K562 (cell line): ENCODE measurements around the gene TMEM273. TPM values are rescaled to one million over a fixed set of nuclear protein-coding genes. Genes with fewer than 3 reads are reported as not detected.

Experiments
- EHMT2 ChIP-seq: fragments of 450-650 bp; IDR thresholded peaks from 2 replicates; pipeline ENCODE4 v1.6.1; 2018; ENCODE audit warnings: antibody characterized with exemption
- ELF2 ChIP-seq: fragments of 250-450 bp; sonication (Bioruptor Pico); IDR thresholded peaks from 2 replicates; pipeline ENCODE4 v1.5.0; 2021; ENCODE audit warnings: mild to moderate bottlenecking
- HDAC1 ChIP-seq, 2 experiments: fragments of 450-650 bp; IDR thresholded peaks; 2 replicates each; pipeline ENCODE4 v1.6.1; 2016 to 2017; ENCODE audit warnings: inconsistent platforms in 1 of 2, mild to moderate bottlenecking in 1 of 2, moderate library complexity in 1 of 2
- HNRNPUL1 ChIP-seq: fragments of 200-400 bp; formaldehyde crosslinking; IDR thresholded peaks from 2 replicates; pipeline ENCODE4 v1.6.1; 2017; ENCODE audit warnings: low read length
- KDM5B ChIP-seq: fragments of 200-600 bp; sonication (generic); IDR thresholded peaks from 2 replicates; pipeline ENCODE4 v1.6.1; 2012; ENCODE audit warnings: low read depth, mild to moderate bottlenecking, moderate library complexity, low read length, control low read depth, inconsistent platforms; ENCODE audit not compliant: insufficient replicate concordance
- MAZ ChIP-seq, 2 experiments: fragments of 450-650 bp in 1 of 2; sonication (generic) in 1 of 2; formaldehyde crosslinking; IDR thresholded peaks in 1 of 2; conservative IDR thresholded peaks in 1 of 2; 2 replicates each; pipeline versions ENCODE4 v1.4.0 to v1.5.0; 2020; ENCODE audit warnings: mild to moderate bottlenecking in 1 of 2, missing genetic modification reagents in 1 of 2
- MECOM ChIP-seq: fragments of 250-450 bp; sonication (Bioruptor Pico); IDR thresholded peaks from 2 replicates; pipeline ENCODE4 v1.8.0; 2022; ENCODE audit warnings: inconsistent platforms
- POLR3A ChIP-seq: IDR thresholded peaks from 2 replicates; pipeline ENCODE4 v1.6.1; 2011; ENCODE audit warnings: borderline replicate concordance, mild to moderate bottlenecking, moderate library complexity; ENCODE audit not compliant: insufficient read length, insufficient read depth; ENCODE audit errors: extremely low read depth
- RBM15 ChIP-seq: fragments of 200-400 bp; formaldehyde crosslinking; IDR thresholded peaks from 2 replicates; pipeline ENCODE4 v1.6.1; 2018; ENCODE audit warnings: mild to moderate bottlenecking, low read length, moderate library complexity; ENCODE audit not compliant: insufficient read depth
- SREBF1 ChIP-seq: fragments of 150-350 bp; IDR thresholded peaks from 2 replicates; pipeline ENCODE4 v1.6.1; 2014; ENCODE audit warnings: antibody characterized with exemption, low read depth, low read length, borderline replicate concordance
- TOE1 ChIP-seq, 2 experiments: fragments of 450-650 bp in 1 of 2; sonication (generic) in 1 of 2; formaldehyde crosslinking in 1 of 2; IDR thresholded peaks; 2 replicates each; pipeline versions ENCODE4 v1.7.1 to v1.8.0; 2016 to 2022; ENCODE audit warnings: borderline replicate concordance in 2 of 2, mild to moderate bottlenecking in 2 of 2, antibody characterized with exemption in 1 of 2, inconsistent platforms in 1 of 2, low read depth in 1 of 2, missing genetic modification reagents in 1 of 2, moderate library complexity in 1 of 2
- U2AF1 ChIP-seq: fragments of 200-400 bp; formaldehyde crosslinking; optimal IDR thresholded peaks from 2 replicates; pipeline ENCODE3; 2017; ENCODE audit warnings: mild to moderate bottlenecking, low read depth, low read length, moderate library complexity
- ZFP30 ChIP-seq: fragments of 250-450 bp; sonication (Bioruptor Pico); IDR thresholded peaks from 2 replicates; pipeline ENCODE4 v1.8.0; 2022; ENCODE audit warnings: moderate library complexity, mild to moderate bottlenecking, inconsistent platforms, borderline replicate concordance
- ZNF24 ChIP-seq: fragments of 450-650 bp; IDR thresholded peaks from 2 replicates; pipeline ENCODE4 v1.6.1; 2016
- ZNF639 ChIP-seq, 2 experiments: fragments of 200-800 bp in 1 of 2; sonication (Bioruptor generic) in 1 of 2; sonication (generic) in 1 of 2; formaldehyde crosslinking in 1 of 2; IDR thresholded peaks in 1 of 2; conservative IDR thresholded peaks in 1 of 2; 2 replicates each; pipeline versions ENCODE4 v1.5.0 to v1.6.1; 2016 to 2020; ENCODE audit warnings: missing compliant biosample characterization in 1 of 2, missing genetic modification characterization in 1 of 2, missing genetic modification reagents in 1 of 2
- ZNF778 ChIP-seq: fragments of 450-650 bp; formaldehyde crosslinking; IDR thresholded peaks from 2 replicates; pipeline ENCODE4 v1.4.0; 2020; ENCODE audit warnings: mild to moderate bottlenecking, moderate library complexity
- polyA plus RNA-seq, 8 experiments: library from polyadenylated mRNA; depleted of rRNA in 4 of 8; stranded (reverse) in 5 of 8; unstranded in 3 of 8; fragments of >200 nt; fragmentation: Nextera tagmentation in 2 of 8; fragmentation: Illumina TruSeq in 1 of 8; extraction: Ambion mirVana in 2 of 8; extraction: Trizol in 1 of 8; gene quantifications; 2 replicates each; pipeline versions ENCODE4 v1.2.1 to v1.2.3, GENCODE V29; 2011 to 2014; ENCODE audit warnings: inconsistent platforms in 1 of 8, missing spikeins in 1 of 8
- total RNA-seq, 7 experiments: library from RNA; depleted of rRNA in 6 of 7; stranded (reverse); fragments of >200 nt in 6 of 7; fragmentation: Illumina TruSeq in 2 of 7; extraction: Trizol in 2 of 7; gene quantifications; 2 replicates each; pipeline versions ENCODE4 v1.2.1 to v1.2.3, GENCODE V29; 2011 to 2021; ENCODE audit warnings: low replicate concordance in 1 of 7
- TF ChIP-seq, protein P1 (sequence below): fragments of 200-800 bp; sonication (Bioruptor generic); IDR thresholded peaks from 2 replicates; pipeline ENCODE4 v1.6.1; 2017; ENCODE audit warnings: missing genetic modification characterization, missing compliant biosample characterization
- TF ChIP-seq, protein P2 (sequence below): sonication (generic); formaldehyde crosslinking; IDR thresholded peaks from 2 replicates; pipeline ENCODE4 v1.8.1; 2023; ENCODE audit warnings: mild to moderate bottlenecking, missing genetic modification reagents
- TF ChIP-seq, protein P3 (sequence below): fragments of 450-650 bp; formaldehyde crosslinking; IDR thresholded peaks from 2 replicates; pipeline ENCODE4 v1.4.0; 2020; ENCODE audit warnings: mild to moderate bottlenecking, moderate library complexity

The TMEM273 gene
- total and polyA plus RNA-seq, 9 of the 15 experiments (the other 6 are each of a cell fraction or from before 2014, with no cell fraction given) = 39.2 to 131 (median 95.6) TPM

DNA sequence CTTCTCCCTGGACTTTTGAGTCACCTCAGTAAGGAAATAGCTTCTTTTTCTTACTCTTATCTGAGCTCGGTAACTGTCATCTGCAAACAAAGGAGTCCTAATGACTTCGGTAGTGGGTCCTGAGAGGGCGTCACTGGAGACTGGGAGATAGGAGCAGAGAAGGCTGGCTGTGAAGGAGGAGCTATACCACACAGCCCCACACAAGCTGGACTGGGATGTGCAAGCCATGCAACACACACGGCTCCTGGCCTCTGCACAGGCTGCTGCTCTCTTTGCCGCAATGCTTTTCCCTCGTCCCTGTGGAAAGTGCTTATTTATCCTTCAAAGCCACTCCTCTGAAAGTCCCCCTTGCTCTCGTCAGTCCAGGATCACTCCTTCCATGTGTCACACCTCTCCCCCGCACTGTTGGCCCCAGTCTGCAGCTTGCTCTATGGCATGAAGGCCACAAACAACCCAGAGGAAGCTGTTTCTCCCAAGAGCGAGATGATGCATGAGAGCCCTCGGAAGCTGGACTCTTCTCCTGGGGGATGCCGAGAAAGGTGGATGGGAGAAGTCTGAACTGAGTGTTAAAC is 14.9 kb downstream of the TMEM273 start (continued):
- TF ChIP-seq, protein P1, sequence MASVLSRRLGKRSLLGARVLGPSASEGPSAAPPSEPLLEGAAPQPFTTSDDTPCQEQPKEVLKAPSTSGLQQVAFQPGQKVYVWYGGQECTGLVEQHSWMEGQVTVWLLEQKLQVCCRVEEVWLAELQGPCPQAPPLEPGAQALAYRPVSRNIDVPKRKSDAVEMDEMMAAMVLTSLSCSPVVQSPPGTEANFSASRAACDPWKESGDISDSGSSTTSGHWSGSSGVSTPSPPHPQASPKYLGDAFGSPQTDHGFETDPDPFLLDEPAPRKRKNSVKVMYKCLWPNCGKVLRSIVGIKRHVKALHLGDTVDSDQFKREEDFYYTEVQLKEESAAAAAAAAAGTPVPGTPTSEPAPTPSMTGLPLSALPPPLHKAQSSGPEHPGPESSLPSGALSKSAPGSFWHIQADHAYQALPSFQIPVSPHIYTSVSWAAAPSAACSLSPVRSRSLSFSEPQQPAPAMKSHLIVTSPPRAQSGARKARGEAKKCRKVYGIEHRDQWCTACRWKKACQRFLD (CRISPR knock-in tag) = no peak
- TF ChIP-seq, protein P2, sequence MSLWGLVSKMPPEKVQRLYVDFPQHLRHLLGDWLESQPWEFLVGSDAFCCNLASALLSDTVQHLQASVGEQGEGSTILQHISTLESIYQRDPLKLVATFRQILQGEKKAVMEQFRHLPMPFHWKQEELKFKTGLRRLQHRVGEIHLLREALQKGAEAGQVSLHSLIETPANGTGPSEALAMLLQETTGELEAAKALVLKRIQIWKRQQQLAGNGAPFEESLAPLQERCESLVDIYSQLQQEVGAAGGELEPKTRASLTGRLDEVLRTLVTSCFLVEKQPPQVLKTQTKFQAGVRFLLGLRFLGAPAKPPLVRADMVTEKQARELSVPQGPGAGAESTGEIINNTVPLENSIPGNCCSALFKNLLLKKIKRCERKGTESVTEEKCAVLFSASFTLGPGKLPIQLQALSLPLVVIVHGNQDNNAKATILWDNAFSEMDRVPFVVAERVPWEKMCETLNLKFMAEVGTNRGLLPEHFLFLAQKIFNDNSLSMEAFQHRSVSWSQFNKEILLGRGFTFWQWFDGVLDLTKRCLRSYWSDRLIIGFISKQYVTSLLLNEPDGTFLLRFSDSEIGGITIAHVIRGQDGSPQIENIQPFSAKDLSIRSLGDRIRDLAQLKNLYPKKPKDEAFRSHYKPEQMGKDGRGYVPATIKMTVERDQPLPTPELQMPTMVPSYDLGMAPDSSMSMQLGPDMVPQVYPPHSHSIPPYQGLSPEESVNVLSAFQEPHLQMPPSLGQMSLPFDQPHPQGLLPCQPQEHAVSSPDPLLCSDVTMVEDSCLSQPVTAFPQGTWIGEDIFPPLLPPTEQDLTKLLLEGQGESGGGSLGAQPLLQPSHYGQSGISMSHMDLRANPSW (CRISPR knock-in tag) = no peak; the same call in 1 of the 2 replicates
- TF ChIP-seq TOE1 (IDR thresholded peaks at IDR 0.05; ENCODE audit: borderline replicate concordance) (peak; percentile 62), TOE1 (CRISPR knock-in tag; IDR thresholded peaks at IDR 0.05; ENCODE audit: borderline replicate concordance, low read depth) (no peak), ZFP30 (CRISPR knock-in tag) (no peak), HDAC1 (IDR thresholded peaks at IDR 0.05) (peak in 1 of 2 experiments; percentile 84; a peak in 2 of 4 replicates), ZNF778 (CRISPR knock-in tag) (no peak), MAZ (CRISPR knock-in tag; conservative IDR thresholded peaks at IDR 0.05 in 1 of 2, IDR thresholded peaks at IDR 0.05 in 1 of 2) (peak in 1 of 2 experiments; percentile 38; a peak in 2 of 4 replicates), POLR3A (no peak), ELF2 (CRISPR knock-in tag) (peak; percentile 69; the same call in 1 of the 2 replicates), KDM5B (peak; percentile 30), ZNF24 (no peak; the same call in 1 of the 2 replicates), U2AF1 (no peak), MECOM (CRISPR knock-in tag) (peak; percentile 51; the same call in 1 of the 2 replicates), ZNF639 (CRISPR knock-in tag; conservative IDR thresholded peaks at IDR 0.05 in 1 of 2, IDR thresholded peaks at IDR 0.05 in 1 of 2) (peak in 1 of 2 experiments; percentile 83; a peak in 2 of 4 replicates), HNRNPUL1 (no peak), RBM15 (no peak), SREBF1 (no peak), EHMT2 (peak; percentile 42; the same call in 1 of the 2 replicates)
- TF ChIP-seq, protein P3, sequence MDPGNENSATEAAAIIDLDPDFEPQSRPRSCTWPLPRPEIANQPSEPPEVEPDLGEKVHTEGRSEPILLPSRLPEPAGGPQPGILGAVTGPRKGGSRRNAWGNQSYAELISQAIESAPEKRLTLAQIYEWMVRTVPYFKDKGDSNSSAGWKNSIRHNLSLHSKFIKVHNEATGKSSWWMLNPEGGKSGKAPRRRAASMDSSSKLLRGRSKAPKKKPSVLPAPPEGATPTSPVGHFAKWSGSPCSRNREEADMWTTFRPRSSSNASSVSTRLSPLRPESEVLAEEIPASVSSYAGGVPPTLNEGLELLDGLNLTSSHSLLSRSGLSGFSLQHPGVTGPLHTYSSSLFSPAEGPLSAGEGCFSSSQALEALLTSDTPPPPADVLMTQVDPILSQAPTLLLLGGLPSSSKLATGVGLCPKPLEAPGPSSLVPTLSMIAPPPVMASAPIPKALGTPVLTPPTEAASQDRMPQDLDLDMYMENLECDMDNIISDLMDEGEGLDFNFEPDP (CRISPR knock-in tag) = no peak
